GM18502 (cell line): ENCODE data around the gene SCML2.
"Not testable (repeated sequence)": the region's sequence is repeated elsewhere in the genome, so short reads cannot be mapped to it uniquely, and the experiment has no call there.

ENCODE experiments used
- ATAC-seq: cut with Tn5 transposase; IDR thresholded peaks from one replicate; pipeline ENCODE4 v1.9.1; 2021; ENCODE audit warnings: mild to moderate bottlenecking; ENCODE audit not compliant: unreplicated experiment, poor library complexity

Gene SCML2

DNA sequence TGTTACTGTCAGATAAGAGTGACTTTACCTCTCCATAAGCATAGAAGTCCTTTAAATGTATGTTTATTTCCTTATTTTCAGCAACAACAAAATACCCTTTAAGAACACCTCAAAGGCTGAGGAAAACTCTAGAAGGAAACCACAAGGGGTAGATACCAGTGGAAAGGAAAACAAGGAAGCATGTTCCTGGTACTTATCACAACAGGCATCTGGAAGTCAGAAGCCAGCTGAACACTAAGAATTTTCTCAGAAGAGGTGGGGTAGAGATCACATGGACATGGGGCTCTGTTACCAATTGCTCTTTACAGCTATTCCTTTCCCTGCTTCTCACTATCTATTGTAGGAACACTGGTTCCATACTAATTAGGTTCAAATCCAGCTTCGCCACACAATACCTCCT is 82.3 kb downstream of the SCML2 start:
- no peak for ATAC-seq

DNA sequence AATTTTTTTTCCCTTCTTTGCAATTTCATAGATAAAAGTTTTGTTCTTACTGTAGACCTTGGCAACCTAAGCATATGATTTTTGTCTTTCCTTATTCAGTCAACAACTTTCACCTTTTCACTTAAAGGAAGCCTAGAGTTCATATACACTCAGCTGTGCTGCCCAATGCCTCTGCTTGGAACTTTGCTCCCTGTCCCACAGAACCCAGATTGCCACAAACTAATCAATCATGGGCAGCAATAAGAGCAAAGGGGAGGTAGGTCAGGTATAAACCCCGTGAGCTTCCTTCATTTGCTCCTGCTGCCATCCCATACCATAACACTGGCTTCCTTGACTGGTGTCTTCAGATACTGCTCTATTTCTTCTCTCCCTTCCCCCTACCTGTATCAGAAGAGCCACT is 82.8 kb downstream of the SCML2 start:
- no peak for ATAC-seq

DNA sequence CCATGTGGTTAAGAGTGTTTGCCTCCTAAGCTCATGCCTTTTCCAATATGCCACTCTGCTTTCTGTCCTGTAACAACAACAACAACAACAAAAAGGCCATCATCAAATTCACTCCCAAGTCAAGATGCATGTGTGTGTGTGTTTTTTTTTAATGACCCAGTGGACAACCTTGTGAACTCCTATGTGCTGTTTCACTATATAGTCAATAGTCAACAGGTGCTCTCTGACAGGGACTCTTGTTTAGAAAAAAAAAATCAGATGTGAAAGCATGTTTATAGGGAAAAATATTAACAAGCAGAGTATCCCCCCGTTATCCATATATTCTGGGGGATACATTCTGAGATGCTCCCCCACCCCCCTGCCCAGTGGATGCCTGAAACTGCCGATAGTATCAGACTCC is 83.2 kb downstream of the SCML2 start:
- ATAC-seq = no peak

DNA sequence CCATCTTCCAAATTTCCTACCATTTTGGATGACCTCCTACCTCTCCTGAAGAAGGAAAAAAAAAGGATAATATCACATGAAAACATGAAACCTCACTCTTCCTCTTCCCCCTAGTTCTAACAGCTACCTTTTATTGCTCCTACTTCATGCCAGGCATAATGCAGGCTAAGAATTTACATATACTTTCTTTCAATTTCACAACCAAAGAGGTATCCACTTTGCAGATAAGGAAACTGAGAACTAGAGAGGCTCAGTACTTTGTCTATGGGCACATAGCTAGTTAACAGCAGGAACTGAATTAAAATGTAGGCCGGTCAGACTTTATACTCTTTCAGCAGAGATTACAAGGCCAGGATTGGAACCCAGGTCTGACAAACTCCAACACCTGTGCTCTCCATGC is 99.4 kb downstream of the SCML2 start:
- ATAC-seq = no peak

DNA sequence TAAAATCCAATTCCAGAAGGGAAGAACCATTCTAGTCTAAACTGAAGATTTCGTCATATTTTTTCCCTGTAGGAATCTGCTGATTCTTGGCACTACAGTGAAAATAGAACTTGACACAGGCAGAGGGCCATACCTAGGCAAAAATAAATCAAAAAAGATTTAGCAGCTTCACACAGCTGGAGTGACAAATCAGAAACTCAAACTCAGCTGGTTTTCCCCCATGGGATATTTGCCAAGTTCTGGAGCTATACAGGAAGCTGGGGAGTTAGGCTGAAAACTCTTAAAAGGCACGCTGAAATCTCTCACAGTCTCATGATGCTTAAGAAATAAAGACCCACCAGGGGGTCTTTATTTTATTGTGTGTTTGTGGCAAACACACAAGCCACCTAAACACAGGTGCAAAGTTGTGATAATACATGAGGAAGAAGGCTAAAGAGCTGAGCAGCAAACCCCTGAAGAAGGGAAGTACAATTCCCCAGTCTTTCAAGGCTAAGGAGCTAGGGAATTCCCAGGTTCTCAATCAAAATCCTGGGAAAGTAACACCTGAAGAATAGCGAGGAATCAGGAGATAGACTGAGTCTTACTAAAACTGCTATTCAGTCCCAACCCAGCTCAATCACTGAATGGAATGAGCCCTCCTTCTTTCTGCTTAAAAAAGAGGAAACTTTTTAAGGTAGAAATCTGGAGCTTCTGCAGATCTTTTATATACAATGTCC is 101.7 kb downstream of the SCML2 start:
- ATAC-seq = no peak

DNA sequence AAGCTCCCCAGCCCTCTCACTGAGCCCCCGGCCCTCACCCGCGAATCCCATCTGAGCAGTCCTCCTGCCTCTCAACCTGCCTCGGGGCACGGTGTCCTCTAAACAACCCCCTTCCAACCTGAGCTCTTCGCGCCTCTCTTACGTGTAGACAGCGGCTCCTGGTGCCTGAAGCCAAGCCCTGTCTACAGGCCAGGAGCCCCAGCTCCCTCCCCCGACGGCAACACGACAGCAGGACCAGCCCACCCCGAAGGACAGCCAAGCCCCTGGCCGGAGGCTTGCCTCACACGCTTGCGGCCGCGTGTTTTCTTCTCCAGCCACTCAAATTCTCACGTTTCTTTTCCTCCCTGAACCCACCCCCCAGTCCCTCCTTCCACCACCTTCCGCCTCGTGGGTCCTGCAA is 124.8 kb downstream of the SCML2 start:
- ATAC-seq = not testable (repeated sequence)

DNA sequence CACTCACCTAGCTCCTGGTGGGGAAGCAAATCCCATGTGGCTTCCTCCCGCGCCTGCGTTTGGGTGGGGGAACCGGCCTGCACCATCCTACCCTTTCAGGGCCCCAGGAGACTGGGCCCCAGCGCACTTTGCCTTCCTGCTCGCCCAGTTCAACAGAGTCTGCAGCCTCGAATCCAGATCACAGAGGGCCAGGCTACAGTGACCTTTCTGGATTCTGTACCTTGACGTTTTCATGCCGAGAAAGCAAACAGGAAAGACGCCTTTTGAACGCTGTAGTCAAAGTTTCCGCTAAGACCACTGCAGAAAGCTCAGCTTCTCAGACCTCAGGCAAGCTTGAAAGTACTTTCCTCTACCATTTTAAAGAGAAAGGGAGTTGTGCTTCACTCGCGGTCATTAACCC is 126.4 kb downstream of the SCML2 start:
- ATAC-seq = no peak

DNA sequence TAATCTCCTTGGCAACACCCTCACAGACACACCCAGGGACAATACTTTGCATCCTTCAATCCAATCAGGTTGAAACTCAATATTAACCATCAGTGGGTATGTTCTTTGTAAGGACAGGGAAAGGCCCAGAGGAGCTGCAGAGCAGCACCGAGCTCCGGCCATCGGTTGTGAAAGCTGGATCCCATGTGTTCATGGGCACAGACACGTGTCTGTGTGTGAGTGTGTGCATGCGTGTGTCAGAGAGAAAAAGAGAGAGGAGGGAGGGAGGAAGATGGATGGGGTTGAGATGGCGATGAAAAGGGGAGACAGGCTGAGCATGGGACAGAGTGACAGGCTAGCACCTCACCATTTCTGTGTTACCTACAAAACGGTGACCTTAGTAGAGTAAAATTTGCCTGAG is 127.0 kb downstream of the SCML2 start:
- no peak for ATAC-seq

DNA sequence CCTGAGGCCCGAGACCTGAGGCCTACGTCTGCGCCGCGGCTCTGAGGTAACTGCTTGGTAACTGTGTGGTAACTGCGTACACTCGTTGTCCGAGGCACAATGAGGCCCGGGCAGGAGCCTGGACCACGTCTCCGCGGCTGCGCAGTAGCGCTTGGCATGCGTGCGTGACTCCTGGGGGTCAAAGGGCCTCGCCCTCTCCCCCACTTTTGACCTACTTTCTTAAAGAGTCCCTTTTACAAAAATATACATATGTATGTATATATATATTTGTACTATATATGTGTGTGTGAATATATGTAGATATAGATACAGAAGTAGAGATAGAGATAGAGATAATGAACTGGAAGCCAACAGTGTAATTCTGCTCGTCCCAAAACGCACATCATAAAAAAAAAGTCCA is 133.7 kb downstream of the SCML2 start, which contains the start of gene BEND2:
Gene BEND2 (minus strand): TSS at position 101 of the 400 bp plus-strand sequence. CDS start 136 bp downstream, outside the sequence.
- ATAC-seq = no peak

DNA sequence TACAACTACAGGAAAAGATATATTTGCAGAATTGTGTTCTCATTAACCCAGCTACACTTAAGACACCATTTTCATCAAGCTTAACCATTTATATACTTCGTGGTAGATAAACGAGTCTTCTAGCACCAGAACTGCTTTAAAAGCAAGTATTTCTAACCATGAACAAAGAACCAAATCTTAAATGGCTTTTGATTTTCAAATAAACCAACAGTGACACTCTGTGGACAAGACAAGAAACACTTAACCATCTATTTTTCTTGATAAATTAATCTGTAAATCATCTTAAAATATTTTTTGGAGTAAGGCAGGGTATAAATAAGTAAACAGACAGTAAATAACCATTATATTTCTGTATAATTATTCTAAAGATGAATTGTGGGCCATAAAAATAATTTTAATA is 144.0 kb downstream of the SCML2 start:
- ATAC-seq = no peak

DNA sequence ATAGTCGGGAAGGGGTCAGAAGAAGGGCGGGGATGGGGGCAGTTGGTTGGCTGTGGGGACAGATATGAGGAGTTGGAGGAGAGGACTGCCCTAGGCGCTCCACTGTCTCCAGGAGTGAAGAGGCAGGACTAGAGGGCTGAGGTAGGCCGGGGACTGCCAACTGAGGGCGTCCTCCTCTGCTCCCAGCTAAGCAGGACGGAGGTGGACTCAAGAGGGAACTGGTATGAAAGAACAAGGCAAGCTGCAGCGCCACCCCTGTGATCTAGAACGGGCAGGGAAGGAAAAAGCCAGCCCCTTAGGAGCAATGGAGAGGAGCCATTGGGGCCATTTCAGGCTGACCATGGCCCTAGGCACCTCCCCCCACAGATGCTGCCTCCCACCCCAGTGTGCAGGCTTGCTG is 147.8 kb downstream of the SCML2 start:
- ATAC-seq = no peak

DNA sequence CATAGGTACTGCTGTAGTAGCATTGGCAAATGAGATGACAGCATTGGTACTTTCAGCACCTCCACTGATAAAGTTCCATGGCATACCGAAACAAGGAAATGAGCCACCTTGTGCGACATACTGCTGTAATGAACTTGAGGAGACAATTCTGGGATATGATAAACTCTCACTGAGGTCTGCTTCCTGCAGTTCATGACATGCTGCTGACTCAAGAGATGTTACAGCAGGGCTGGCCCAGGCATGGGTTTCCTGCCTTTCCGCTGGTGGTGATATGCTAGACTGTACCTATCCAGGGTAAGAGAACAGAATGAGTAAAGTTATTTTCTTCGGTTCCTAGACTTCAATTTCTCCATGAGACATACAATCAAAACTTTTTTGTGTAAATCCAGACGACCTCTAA is 150.9 kb downstream of the SCML2 start:
- no peak for ATAC-seq

DNA sequence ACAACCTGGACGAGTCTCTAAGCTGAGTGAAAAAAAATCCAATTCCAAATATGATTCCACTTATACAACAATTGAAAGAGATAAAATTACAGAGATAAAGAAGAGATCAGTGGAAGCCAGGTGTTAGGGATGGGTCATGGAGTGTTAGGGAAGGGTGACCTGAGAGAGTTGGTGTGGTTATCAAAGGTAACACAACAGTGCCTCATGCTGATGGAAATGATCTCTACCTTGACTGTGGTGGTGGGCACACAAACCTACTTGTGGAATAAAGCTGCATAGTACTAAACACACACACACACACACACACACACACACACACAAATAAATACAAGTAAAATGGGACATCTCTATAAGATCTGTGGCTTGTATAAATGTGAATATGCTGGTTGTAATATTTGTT is 159.8 kb downstream of the SCML2 start:
- ATAC-seq = no peak
